IgD-negative memory B cell (primary cell): ENCODE measurements around the gene CDC7. TPM values are rescaled to one million over a fixed set of nuclear protein-coding genes. Genes with fewer than 3 reads are reported as not detected.
"Not testable (repeated sequence)": the region's sequence is repeated elsewhere in the genome, so short reads cannot be mapped to it uniquely, and the experiment has no call there.

ENCODE experiments used
- H3K27ac Mint-ChIP-seq, 3 donors: one replicate each; pipeline ENCODE4 v1.8.0; 2020 to 2022; ENCODE audit warnings: mild to moderate bottlenecking in 3 of 3, mixed read lengths in 3 of 3, moderate library complexity in 1 of 3
- H3K27me3 Mint-ChIP-seq: one replicate; pipeline ENCODE4 v1.8.0; 2021; ENCODE audit warnings: mixed read lengths
- H3K36me3 Mint-ChIP-seq: one replicate; pipeline ENCODE4 v1.8.0; 2020; ENCODE audit warnings: mild to moderate bottlenecking, mixed read lengths
- H3K4me1 Mint-ChIP-seq, 3 donors: one replicate each; pipeline ENCODE4 v1.8.0; 2020 to 2022; ENCODE audit warnings: mixed read lengths in 3 of 3, mild to moderate bottlenecking in 1 of 3
- H3K4me3 Mint-ChIP-seq, 4 donors: one replicate each; pipeline ENCODE4 v1.8.0; 2020 to 2022; ENCODE audit warnings: mild to moderate bottlenecking in 4 of 4, mixed read lengths in 4 of 4, moderate library complexity in 3 of 4
- H3K9me3 Mint-ChIP-seq, 3 donors: one replicate each; pipeline ENCODE4 v1.8.0; 2020 to 2021; ENCODE audit warnings: mixed read lengths in 3 of 3, mild to moderate bottlenecking in 1 of 3
- polyA plus RNA-seq: library from polyadenylated mRNA; unstranded; fragments of 300-500 nt; fragmentation: Illumina TruSeq; gene quantifications from one replicate; pipeline ENCODE4 v1.2.3, GENCODE V29; 2021

CDC7 gene
- polyA plus RNA-seq, result 1.8 TPM

DNA sequence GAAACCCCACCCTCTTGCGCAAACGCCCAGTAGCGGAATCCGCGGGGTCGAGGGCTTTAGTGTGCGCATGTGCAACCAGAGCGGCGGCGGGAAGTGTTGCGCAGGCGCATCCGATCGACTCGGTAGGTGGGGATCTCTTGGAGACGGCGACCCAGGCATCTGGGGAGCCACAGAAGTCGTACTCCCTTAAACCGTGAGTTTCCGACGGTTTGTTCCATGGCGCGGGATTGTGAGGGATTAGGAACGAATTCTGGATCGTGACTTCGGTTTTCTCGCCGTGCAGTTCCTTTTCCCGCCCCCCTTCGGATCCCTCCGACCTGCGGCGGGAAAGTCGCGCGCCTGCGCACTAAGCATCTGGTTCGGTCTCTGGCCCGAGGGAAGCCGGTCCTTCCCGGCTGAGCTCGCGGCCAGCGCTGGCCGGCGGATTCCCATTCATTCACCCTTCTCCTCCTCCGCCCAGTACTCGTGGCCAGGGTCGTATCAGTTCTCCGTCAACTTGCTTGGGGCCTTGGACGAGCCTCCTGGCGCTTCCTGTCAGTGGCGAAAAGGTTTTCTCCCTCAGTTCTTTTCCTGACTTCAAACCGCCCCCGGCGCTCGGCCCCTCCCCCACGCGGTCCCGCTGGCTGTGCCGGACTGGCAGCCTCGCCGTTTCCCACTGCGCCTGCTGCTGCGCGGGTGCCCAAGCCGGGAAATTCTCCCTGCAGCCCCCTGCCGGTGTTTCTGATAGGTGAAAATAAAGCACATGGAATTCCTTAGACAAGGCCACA is at the start of gene CDC7:
TSS of gene CDC7 (plus strand) at position 96 of the 767 bp plus-strand sequence. CDS start 866 bp downstream, outside the sequence.
- no peaks in the 10 kb centered on the region for H3K27me3 Mint-ChIP-seq
- H3K4me3 Mint-ChIP-seq, result no peak within 1 kb of the TSS
- no peak within 1 kb of the TSS for H3K27ac Mint-ChIP-seq
- peaks cover 13 to 15% (median 14%) of the 10 kb centered on the region in 3 donors for H3K4me1 Mint-ChIP-seq
- H3K9me3 Mint-ChIP-seq, result no peaks in the 10 kb centered on the region
- H3K36me3 Mint-ChIP-seq, result no peaks in the 10 kb centered on the region

DNA sequence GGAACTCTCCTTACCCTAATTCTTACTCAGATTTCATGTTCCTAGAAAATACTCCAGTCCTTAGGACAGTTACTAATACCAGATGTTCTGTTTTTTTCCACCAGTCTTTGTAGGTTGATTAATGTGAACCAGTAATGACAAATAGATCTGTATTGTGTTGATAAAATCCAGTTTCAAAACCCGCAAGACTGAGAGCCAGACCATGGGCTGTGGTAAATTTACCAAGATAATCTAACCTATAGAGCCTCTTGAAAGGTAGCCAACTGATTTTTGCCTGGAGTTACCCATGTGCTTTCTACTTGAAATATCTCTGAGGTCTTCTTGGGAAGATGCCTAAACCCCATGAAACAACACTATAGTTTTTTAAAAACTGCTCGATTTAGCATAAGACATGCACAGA is 46.5 kb upstream of the CDC7 start:
- H3K9me3 Mint-ChIP-seq, result peaks cover 0 to 3% (median 0%) of the 10 kb centered on the region in 3 donors
- H3K27ac Mint-ChIP-seq, result no peak overlapping the region
- no peaks in the 10 kb centered on the region for H3K4me1 Mint-ChIP-seq
- H3K27me3 Mint-ChIP-seq, result peaks cover 3% of the 10 kb centered on the region
- no peaks in the 10 kb centered on the region for H3K36me3 Mint-ChIP-seq
- H3K4me3 Mint-ChIP-seq, result no peak overlapping the region

DNA sequence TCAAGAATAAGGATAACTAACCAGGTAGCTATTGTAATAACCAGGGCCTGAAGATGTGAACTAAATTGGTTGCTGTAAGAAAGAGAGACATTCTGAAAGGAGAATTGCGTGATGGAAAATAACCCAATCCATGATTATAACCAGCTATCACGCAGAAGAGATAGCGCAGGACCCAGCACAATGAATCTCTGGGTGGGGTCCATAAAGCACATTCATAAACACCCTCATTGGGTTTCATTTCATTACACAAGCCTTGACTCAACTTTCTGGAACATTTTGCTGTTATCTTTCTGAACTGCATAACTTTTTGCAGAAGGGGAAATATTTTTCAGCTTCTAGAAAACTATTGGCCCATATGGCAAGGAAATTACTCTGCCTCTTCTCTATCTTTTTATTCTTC is 45.3 kb upstream of the CDC7 start:
- H3K4me3 Mint-ChIP-seq, result no peak overlapping the region
- no peaks in the 10 kb centered on the region for H3K36me3 Mint-ChIP-seq
- H3K9me3 Mint-ChIP-seq, result peaks cover 0 to 3% (median 0%) of the 10 kb centered on the region in 3 donors
- H3K27me3 Mint-ChIP-seq, result peaks cover 3% of the 10 kb centered on the region
- H3K4me1 Mint-ChIP-seq, result no peaks in the 10 kb centered on the region
- no peak overlapping the region for H3K27ac Mint-ChIP-seq

DNA sequence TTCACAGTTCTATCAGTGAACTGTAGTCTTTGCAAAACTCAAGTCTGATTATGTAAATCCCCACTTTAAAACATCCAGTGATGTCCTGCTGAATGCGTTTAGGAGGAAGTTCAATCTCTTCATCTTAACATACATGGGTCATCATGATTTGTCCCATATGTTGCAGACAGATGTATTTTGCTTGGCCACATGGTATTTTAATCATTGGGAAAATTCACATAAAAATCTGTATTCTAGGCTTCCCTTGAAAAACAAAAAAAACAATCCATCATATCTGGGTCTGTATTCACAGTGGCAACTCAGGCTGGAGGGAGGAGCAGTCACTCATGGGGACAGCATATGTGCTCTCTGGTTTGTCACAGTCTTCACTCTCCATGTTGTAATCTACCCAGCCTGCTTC is 44.8 kb upstream of the CDC7 start:
- Mint-ChIP-seq H3K27me3 (peaks cover 3% of the 10 kb centered on the region), H3K4me1 (no peaks in the 10 kb centered on the region), H3K9me3 (peaks cover 0 to 3% (median 0%) of the 10 kb centered on the region in 3 donors), H3K36me3 (no peaks in the 10 kb centered on the region), H3K4me3 (no peak overlapping the region), H3K27ac (no peak overlapping the region)

DNA sequence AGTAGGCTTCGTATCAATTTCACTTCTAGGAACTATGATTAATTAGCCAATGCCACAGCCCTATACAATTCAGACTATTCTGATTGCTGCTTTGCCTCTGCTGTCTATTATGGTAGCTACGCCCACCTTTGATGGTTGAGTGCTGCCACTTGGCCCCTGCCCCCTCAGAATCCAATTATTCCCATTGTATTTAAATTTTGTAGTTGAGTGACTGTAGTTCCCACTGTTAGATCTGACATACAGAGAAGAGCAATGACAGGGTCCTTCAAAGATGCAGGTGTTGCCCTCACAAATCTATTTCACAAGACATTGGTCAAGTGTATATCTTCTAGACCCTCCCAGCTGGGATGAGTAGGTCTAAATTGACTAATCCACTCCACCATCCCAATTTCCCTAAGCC is 35.3 kb upstream of the CDC7 start:
- H3K9me3 Mint-ChIP-seq, result peaks cover 1 to 15% (median 13%) of the 10 kb centered on the region in 3 donors
- not testable (repeated sequence) for H3K27me3 Mint-ChIP-seq, H3K4me3 Mint-ChIP-seq, H3K27ac Mint-ChIP-seq, H3K4me1 Mint-ChIP-seq, H3K36me3 Mint-ChIP-seq

DNA sequence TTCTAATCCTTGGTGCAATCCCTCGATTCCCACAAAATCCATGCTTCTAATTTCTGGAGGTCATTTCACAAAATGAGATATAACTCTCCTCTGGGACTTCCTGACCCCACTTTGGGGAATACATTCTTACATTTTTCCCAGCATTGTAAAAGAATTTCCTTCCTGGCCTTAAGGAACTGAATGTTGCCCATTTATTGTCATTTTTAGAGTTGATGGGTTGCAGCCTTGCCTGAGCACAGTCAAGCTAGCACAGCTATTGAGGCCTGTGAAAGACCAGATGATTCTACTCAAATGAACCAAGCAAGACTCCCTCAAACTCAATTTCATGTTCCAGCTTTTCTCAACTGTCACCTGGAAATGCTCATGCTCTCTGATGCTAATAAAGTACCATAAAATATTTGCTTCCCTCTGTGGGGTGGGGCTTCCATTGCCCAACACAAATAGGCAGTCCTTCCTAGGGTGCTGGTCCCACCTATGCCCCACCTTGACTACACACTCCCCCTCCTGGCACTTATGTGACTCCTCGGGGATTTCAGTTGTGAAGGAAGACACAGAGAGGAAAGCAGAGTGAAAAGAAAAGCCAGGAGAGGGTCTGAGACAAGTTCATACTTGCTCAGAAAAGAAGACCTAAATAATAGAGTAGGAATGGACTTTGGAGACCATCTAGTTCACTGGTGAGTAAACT is 24.0 kb upstream of the CDC7 start:
- Mint-ChIP-seq H3K4me1 (no peaks in the 10 kb centered on the region), H3K9me3 (no peaks in the 10 kb centered on the region), H3K4me3 (no peak overlapping the region), H3K27me3 (no peaks in the 10 kb centered on the region), H3K36me3 (no peaks in the 10 kb centered on the region), H3K27ac (no peak overlapping the region)

DNA sequence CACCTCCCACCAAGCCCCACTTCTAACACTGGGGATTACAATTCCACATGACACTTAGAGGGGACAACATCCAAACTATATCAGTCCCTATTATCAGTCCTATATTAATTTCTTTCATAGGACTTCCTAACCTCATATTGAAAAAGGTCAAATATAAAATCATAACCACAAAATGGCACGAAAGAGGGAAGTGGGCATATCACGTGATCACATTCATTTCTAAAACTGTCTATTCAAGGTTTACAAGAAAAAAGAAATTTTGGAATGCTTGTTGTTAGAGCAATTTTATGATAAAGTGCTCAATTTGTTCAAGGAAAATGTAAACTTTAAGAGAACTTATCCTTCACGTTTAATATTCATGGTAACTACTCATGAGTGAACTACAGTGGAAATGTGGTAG is 13.2 kb upstream of the CDC7 start:
- no peak overlapping the region for H3K4me3 Mint-ChIP-seq
- peaks cover 0 to 4% (median 2%) of the 10 kb centered on the region in 3 donors for H3K9me3 Mint-ChIP-seq
- peaks cover 3% of the 10 kb centered on the region for H3K27me3 Mint-ChIP-seq
- H3K36me3 Mint-ChIP-seq, result no peaks in the 10 kb centered on the region
- peaks cover 0 to 5% (median 0%) of the 10 kb centered on the region in 3 donors for H3K4me1 Mint-ChIP-seq
- H3K27ac Mint-ChIP-seq, result no peak overlapping the region

DNA sequence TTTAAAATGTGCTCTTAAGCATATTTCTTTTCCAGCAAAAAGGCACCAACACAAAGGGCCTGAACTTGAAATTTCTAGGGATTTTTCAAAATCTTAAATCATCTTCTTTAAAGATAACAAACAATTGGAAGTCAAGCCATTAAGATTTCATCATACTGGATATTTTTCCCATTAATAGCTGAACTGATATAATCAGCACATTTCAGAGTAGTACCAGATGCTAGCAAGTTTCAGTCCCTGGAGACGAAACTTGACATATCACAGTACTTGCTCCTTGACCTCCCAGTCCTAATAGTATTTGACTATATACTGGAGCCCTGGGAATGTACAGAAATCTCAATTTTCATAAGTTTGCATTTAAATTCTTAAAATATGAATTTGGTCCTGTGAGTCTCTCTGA is 10.2 kb upstream of the CDC7 start:
- H3K27me3 Mint-ChIP-seq, result peaks cover 3% of the 10 kb centered on the region
- no peak overlapping the region for H3K4me3 Mint-ChIP-seq
- H3K36me3 Mint-ChIP-seq, result peaks cover 1% of the 10 kb centered on the region
- no peak overlapping the region for H3K27ac Mint-ChIP-seq
- H3K9me3 Mint-ChIP-seq, result peaks cover 0 to 4% (median 0%) of the 10 kb centered on the region in 3 donors
- H3K4me1 Mint-ChIP-seq, result peaks cover 0 to 5% (median 2%) of the 10 kb centered on the region in 3 donors

DNA sequence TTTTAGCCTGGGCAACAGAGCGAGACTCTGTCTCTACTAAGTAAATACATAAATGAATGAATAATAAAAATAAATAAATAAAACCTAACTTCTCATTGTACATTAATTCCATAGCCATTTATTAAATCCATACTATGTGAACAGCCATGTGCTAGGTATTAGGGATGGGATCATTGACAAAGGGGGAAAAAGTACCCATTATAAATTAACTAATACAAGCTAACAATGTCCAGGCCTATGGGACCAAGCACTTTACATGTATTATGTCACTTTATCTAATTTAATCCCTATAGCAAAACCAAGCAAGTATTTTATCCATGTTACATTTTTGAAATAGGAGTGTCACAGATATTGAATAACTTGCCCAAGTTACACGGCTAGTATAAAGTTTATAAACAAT is 2.6 kb upstream of the CDC7 start:
- H3K27ac Mint-ChIP-seq, result no peak overlapping the region
- peaks cover 1% of the 10 kb centered on the region for H3K36me3 Mint-ChIP-seq
- no peak overlapping the region for H3K4me3 Mint-ChIP-seq
- peaks cover 11 to 15% (median 13%) of the 10 kb centered on the region in 3 donors for H3K4me1 Mint-ChIP-seq
- H3K9me3 Mint-ChIP-seq, result no peaks in the 10 kb centered on the region
- no peaks in the 10 kb centered on the region for H3K27me3 Mint-ChIP-seq

DNA sequence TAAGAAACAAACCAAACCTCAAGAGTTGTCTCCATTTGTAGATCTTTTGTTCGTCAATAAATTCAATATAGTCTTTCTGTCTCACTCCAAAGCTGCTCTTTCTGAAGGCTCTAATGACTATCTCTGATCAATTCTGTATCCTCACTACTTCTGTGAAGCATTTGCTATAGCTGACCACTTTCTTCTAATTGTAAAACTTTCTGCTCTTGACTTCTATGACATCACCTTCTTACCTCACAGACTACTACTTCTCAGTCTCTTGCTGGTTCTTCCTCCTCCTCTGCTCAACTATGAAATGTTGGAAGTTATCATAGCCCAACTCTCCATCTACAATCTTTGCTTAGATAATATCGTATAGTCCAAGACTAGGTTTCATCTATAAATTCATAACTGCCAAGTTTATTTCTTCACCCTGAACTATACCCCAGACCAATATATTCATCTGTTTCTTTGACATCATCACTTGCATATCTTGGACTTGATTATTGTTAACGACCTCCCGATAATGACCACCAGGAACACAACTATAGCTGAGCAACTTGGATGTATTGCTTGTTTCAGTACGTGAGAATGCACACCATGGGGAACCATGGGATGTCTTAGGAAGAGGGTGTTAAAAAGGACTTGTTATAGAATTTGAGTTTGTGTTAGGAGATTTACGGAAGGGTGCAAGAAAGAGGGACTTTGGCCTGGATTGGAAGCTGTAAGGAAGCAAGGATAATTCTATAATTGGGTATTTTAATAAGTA is 2.0 kb upstream of the CDC7 start:
- Mint-ChIP-seq H3K27ac (no peak overlapping the region), H3K9me3 (no peaks in the 10 kb centered on the region), H3K36me3 (peaks cover 1% of the 10 kb centered on the region), H3K27me3 (no peaks in the 10 kb centered on the region), H3K4me3 (no peak overlapping the region), H3K4me1 (peaks cover 11 to 15% (median 13%) of the 10 kb centered on the region in 3 donors)

DNA sequence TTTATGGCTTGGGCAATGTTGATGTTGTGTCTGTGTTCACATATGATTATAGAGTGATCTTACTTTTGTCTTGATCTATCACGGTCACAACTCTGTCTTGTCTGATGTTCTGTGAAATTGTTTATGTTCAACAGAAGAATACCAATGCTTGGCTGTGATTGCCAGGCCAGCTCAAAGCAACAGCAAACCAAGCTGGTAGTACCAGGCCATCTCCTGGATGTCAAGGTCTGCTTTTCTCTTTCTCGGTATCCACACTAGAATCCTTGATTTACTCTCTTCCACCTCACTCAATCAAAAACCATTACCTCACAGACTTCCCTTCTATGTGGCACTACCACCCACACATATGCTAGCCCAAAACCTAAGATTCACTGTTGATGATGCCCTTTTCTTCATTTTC is 1.3 kb upstream of the CDC7 start:
- H3K4me3 Mint-ChIP-seq, result no peak overlapping the region
- no peak overlapping the region for H3K27ac Mint-ChIP-seq
- H3K4me1 Mint-ChIP-seq, result peaks cover 11 to 15% (median 13%) of the 10 kb centered on the region in 3 donors
- no peaks in the 10 kb centered on the region for H3K27me3 Mint-ChIP-seq
- no peaks in the 10 kb centered on the region for H3K9me3 Mint-ChIP-seq
- H3K36me3 Mint-ChIP-seq, result peaks cover 1% of the 10 kb centered on the region

DNA sequence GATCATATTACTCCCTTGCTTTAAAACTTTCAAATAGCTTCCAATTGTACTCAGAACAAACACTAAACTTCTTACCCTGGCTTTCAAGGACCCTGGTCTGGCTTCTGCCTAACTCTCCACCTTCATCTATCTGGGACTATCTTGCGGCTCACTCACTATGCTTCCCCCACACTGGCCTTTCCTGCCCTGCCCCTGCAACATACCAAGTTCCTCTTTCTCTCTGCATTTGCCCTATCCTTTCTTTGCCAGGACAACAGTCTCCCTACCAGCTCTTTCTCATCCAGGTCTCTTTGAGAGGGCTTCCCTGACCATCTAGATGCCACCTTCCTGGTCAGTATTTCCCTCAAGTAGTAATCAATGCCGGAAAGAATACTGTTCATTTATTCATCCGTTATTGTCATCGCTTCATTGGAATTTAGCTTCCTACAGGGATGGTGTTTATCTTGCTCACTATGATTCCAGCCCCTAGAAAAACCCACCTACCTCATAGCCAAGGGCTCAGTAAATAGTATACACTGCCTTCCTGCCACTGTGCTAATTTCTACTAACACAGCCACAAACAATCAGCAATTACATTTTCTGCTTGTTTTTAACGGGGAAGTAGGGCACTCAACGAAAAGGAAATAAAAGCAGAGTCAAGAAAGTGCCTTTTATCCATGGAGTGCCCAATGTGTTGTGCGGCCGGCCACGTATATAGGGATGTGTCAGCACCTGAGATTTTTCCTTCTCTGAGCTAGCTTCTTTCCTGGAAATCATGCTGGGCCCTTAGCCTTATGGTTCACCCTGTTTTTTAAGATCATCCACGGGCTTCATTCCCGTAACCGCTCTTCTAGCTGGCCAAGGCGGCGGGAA is 521 bp upstream of the CDC7 start:
- Mint-ChIP-seq H3K27me3 (no peaks in the 10 kb centered on the region), H3K4me1 (peaks cover 13 to 15% (median 15%) of the 10 kb centered on the region in 3 donors), H3K9me3 (no peaks in the 10 kb centered on the region), H3K36me3 (peaks cover under 1% of the 10 kb centered on the region), H3K4me3 (no peak overlapping the region), H3K27ac (no peak overlapping the region)

DNA sequence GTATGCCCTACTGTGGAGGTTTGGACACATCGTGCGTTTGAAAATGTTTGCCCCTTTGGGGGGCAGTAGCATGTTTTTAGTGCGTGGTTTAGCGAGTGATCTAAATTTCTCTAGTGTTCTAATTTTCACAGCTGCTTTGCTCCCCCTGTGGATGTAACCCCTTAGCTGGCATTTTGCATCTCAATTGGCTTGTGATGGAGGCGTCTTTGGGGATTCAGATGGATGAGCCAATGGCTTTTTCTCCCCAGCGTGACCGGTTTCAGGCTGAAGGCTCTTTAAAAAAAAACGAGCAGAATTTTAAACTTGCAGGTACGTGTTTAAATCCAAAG is 836 bp downstream of the CDC7 start:
- Mint-ChIP-seq H3K4me1 (peaks cover 13 to 15% (median 14%) of the 10 kb centered on the region in 3 donors), H3K4me3 (no peak overlapping the region), H3K9me3 (no peaks in the 10 kb centered on the region), H3K36me3 (no peaks in the 10 kb centered on the region), H3K27ac (no peak overlapping the region), H3K27me3 (no peaks in the 10 kb centered on the region)

DNA sequence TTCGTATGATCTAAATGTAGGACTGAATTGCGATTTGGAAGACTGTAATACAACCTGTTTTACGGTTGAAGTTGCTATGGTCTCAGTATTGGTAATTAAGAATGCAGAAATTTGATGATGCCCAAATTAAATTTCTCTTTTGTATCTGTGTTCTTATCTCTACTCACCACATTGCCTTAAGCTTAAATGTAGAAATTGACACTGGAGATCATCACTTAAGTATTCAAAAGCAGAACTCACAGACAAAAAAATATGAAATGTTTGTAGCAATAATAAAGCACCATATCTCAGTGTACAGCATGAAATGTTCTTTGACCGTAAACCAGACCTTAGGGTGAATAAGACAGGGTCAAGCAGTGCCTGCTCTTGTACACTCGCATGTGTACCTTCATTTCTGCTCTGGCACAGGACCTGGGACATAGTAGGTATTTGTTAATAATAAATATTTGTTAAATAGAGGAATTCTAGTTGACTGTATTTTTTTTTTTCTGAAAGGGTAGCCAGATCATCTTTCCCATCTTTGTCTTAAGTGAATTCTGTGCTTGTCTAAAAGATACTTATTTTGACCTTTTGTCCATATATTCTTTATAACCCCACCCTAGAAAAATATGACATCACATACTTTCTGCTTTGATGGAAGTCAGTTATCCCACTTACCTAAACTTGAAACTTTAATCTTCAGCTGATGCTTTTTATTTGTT is 1.5 kb downstream of the CDC7 start:
- peak overlapping the region in 2 of 4 donors; percentile 7 to 38 for H3K4me3 Mint-ChIP-seq

More for the DNA sequence above, 1.5 kb downstream of the CDC7 start:
- no peaks in the 10 kb centered on the region for H3K9me3 Mint-ChIP-seq
- H3K4me1 Mint-ChIP-seq, result peaks cover 13 to 15% (median 14%) of the 10 kb centered on the region in 3 donors
- no peaks in the 10 kb centered on the region for H3K36me3 Mint-ChIP-seq
- H3K27me3 Mint-ChIP-seq, result no peaks in the 10 kb centered on the region
- H3K27ac Mint-ChIP-seq, result peak overlapping the region in 1 of 3 donors; percentile 35
